GM18951 (cell line): ENCODE measurements around the gene ZNF653.
"Not testable (repeated sequence)": the region's sequence is repeated elsewhere in the genome, so short reads cannot be mapped to it uniquely, and the experiment has no call there.

Source experiments
- POLR2A ChIP-seq: IDR thresholded peaks from 4 replicates; pipeline ENCODE4 v1.6.1; 2011; ENCODE audit warnings: mild to moderate bottlenecking; ENCODE audit not compliant: insufficient read length, insufficient read depth; ENCODE audit errors: extremely low read depth
- in situ Hi-C: fragments of 300-500 bp; cut with MboI; formaldehyde crosslinking; loops from one replicate; pipeline ENCODE4 v1.12.0; 2022; ENCODE audit warnings: low sequenced_read_pairs, mixed read lengths, inconsistent platforms; ENCODE audit not compliant: unreplicated experiment

The ZNF653 gene

GRCh38 chr19:11464333-11465265, 41.0 kb downstream of the ZNF653 start:
- TF ChIP-seq POLR2A, result no peak
- in situ Hi-C loops, result no loop called here

GRCh38 chr19:11463391-11463790, 42.2 kb downstream of the ZNF653 start:
- TF ChIP-seq POLR2A, result no peak

GRCh38 chr19:11461453-11461852, 44.2 kb downstream of the ZNF653 start:
- no peak for TF ChIP-seq POLR2A
- in situ Hi-C loops, result no loop called here

More at GRCh38 chr19:11463391-11463790, 42.2 kb downstream of the ZNF653 start:
- in situ Hi-C loops, result no loop called here

GRCh38 chr19:11460207-11460606, 45.4 kb downstream of the ZNF653 start:
- in situ Hi-C loops, result no loop called here
- TF ChIP-seq POLR2A, result no peak

GRCh38 chr19:11458912-11459311, 46.7 kb downstream of the ZNF653 start:
- in situ Hi-C loops, result not testable (repeated sequence)

- TF ChIP-seq POLR2A, result no peak
- in situ Hi-C loops, result no loop called here
Measured at GRCh38 chr19:11458236-11458900, 47.3 kb downstream of the ZNF653 start.

GRCh38 chr19:11457831-11458230, 47.8 kb downstream of the ZNF653 start:
- in situ Hi-C loops, result no loop called here
- no peak for TF ChIP-seq POLR2A

- in situ Hi-C loops, result no loop called here
- TF ChIP-seq POLR2A, result no peak
Measured at GRCh38 chr19:11457115-11457514, 48.5 kb downstream of the ZNF653 start.

GRCh38 chr19:11456659-11457058, 49.0 kb downstream of the ZNF653 start:
- TF ChIP-seq POLR2A, result no peak
- in situ Hi-C loops, result no loop called here

- in situ Hi-C loops, result not testable (repeated sequence)
Measured at GRCh38 chr19:11455233-11455554, 50.4 kb downstream of the ZNF653 start.

GRCh38 chr19:11453468-11454341, 51.9 kb downstream of the ZNF653 start:
- TF ChIP-seq POLR2A, result no peak
- in situ Hi-C loops, result no loop called here

- no peak for TF ChIP-seq POLR2A
- in situ Hi-C loops, result no loop called here
Measured at GRCh38 chr19:11452620-11453310, 52.9 kb downstream of the ZNF653 start.
